GM23338 (cell line): ENCODE data around the gene SGSH. TPM values are rescaled to one million over a fixed set of nuclear protein-coding genes. Genes with fewer than 3 reads are reported as not detected.

Experiments
- ATAC-seq: fragments of 200-7000 bp; cut with Tn5 transposase; 3 replicates; pipeline ENCODE4 v1.9.1; 2020
- DNase-seq: peaks from one replicate; pipeline ENCODE4 v3.0.0-alpha.2; 2015; ENCODE audit warnings: low spot score
- H2AFZ ChIP-seq: fragments of 200-600 bp; sonication (generic); 2 replicates; pipeline ENCODE4 v1.8.0; 2016; ENCODE audit warnings: antibody characterized with exemption, mild to moderate bottlenecking, moderate library complexity
- H3F3A ChIP-seq: fragments of 200-600 bp; sonication (generic); replicated peaks from 2 replicates; pipeline ENCODE4 v1.8.0; 2017; ENCODE audit warnings: antibody characterized with exemption, mixed run types, low read depth
- H3K27ac ChIP-seq: fragments of 200-600 bp; sonication (generic); 2 replicates; pipeline ENCODE4 v1.6.1; 2016; ENCODE audit warnings: low read depth
- H3K27me3 ChIP-seq: fragments of 200-600 bp; sonication (generic); 2 replicates; pipeline ENCODE4 v1.8.0; 2016; ENCODE audit warnings: mild to moderate bottlenecking, mixed run types, moderate library complexity; ENCODE audit not compliant: insufficient read depth
- H3K36me3 ChIP-seq: fragments of 200-600 bp; sonication (generic); 2 replicates; pipeline ENCODE4 v1.8.0; 2016; ENCODE audit warnings: mild to moderate bottlenecking; ENCODE audit not compliant: insufficient read depth
- H3K4me1 ChIP-seq: fragments of 200-600 bp; sonication (generic); 2 replicates; pipeline ENCODE4 v1.8.0; 2016; ENCODE audit warnings: mild to moderate bottlenecking, moderate library complexity; ENCODE audit not compliant: insufficient read depth
- H3K4me2 ChIP-seq: fragments of 200-600 bp; sonication (generic); 2 replicates; pipeline ENCODE4 v1.7.1; 2017; ENCODE audit warnings: mixed run types
- H3K4me3 ChIP-seq: fragments of 200-600 bp; sonication (generic); 2 replicates; pipeline ENCODE4 v1.6.1; 2016; ENCODE audit warnings: mixed run types
- H3K79me2 ChIP-seq: fragments of 200-600 bp; sonication (generic); replicated peaks from 2 replicates; pipeline ENCODE4 v1.8.0; 2017; ENCODE audit warnings: mild to moderate bottlenecking; ENCODE audit not compliant: insufficient read depth
- H3K9me2 ChIP-seq: fragments of 200-600 bp; sonication (generic); 2 replicates; pipeline ENCODE4 v1.8.0; 2017; ENCODE audit not compliant: insufficient read depth
- H4K20me1 ChIP-seq: fragments of 200-600 bp; sonication (generic); replicated peaks from 2 replicates; pipeline ENCODE4 v1.8.0; 2017; ENCODE audit warnings: mild to moderate bottlenecking; ENCODE audit not compliant: insufficient read depth
- H3K27ac Mint-ChIP-seq: 2 replicates; pipeline ENCODE4 v1.8.0; 2020; ENCODE audit warnings: inconsistent platforms, mild to moderate bottlenecking, moderate library complexity, mixed read lengths
- H3K27me3 Mint-ChIP-seq: 3 replicates; pipeline ENCODE4 v1.8.0; 2022; ENCODE audit warnings: low read depth, mild to moderate bottlenecking, moderate library complexity, mixed read lengths, inconsistent platforms; ENCODE audit not compliant: insufficient read depth, poor library complexity
- H3K36me3 Mint-ChIP-seq: 3 replicates; pipeline ENCODE4 v1.8.0; 2021; ENCODE audit warnings: low read depth, mild to moderate bottlenecking, inconsistent platforms, moderate library complexity, mixed read lengths
- H3K4me1 Mint-ChIP-seq: 3 replicates; pipeline ENCODE4 v1.8.0; 2020; ENCODE audit warnings: mild to moderate bottlenecking, inconsistent platforms, mixed read lengths
- H3K4me3 Mint-ChIP-seq: 3 replicates; pipeline ENCODE4 v1.8.0; 2021; ENCODE audit warnings: moderate library complexity, mild to moderate bottlenecking, inconsistent platforms, mixed read lengths
- H3K9me3 Mint-ChIP-seq: 3 replicates; pipeline ENCODE4 v1.8.0; 2020; ENCODE audit warnings: moderate library complexity, mild to moderate bottlenecking, inconsistent platforms, mixed read lengths
- CREB1 ChIP-seq: fragments of 250-450 bp; sonication (Bioruptor Pico); IDR thresholded peaks from 2 replicates; pipeline ENCODE4 v1.5.0; 2020; ENCODE audit warnings: low read depth, mild to moderate bottlenecking, moderate library complexity
- CTCF ChIP-seq, 2 experiments: fragments of 200-600 bp in 1 of 2; sonication (generic) in 1 of 2; conservative IDR thresholded peaks; 2 replicates each; pipeline versions ENCODE4 v1.5.1 to v1.6.1; 2016 to 2017; ENCODE audit warnings: antibody characterized with exemption in 2 of 2, low read depth in 2 of 2, mild to moderate bottlenecking in 2 of 2, moderate library complexity in 1 of 2
- ETS1 ChIP-seq: IDR thresholded peaks from 2 replicates; pipeline ENCODE4 v1.6.1; 2016; ENCODE audit warnings: antibody characterized with exemption
- EZH2 ChIP-seq: fragments of 200-600 bp; sonication (generic); IDR thresholded peaks from one replicate; pipeline ENCODE4 v1.8.0; 2017; ENCODE audit warnings: antibody characterized with exemption, mild to moderate bottlenecking, low read depth; ENCODE audit not compliant: unreplicated experiment
- EZH2phosphoT487 ChIP-seq: fragments of 200-600 bp; sonication (generic); IDR thresholded peaks from one replicate; pipeline ENCODE4 v1.8.1; 2018; ENCODE audit warnings: antibody characterized with exemption; ENCODE audit not compliant: unreplicated experiment
- JUNB ChIP-seq: IDR thresholded peaks from one replicate; pipeline ENCODE4 v1.6.1; 2016; ENCODE audit warnings: antibody characterized with exemption; ENCODE audit not compliant: unreplicated experiment
- NANOG ChIP-seq: IDR thresholded peaks from 2 replicates; pipeline ENCODE4 v1.6.1; 2016; ENCODE audit warnings: antibody characterized with exemption, borderline replicate concordance
- POLR2AphosphoS5 ChIP-seq: IDR thresholded peaks from 2 replicates; pipeline ENCODE4 v1.6.1; 2016; ENCODE audit warnings: antibody characterized with exemption, low read depth
- REST ChIP-seq: IDR thresholded peaks from one replicate; pipeline ENCODE4 v1.6.1; 2018; ENCODE audit warnings: antibody characterized with exemption; ENCODE audit not compliant: unreplicated experiment
- STAT1 ChIP-seq: IDR thresholded peaks from one replicate; pipeline ENCODE4 v1.6.1; 2016; ENCODE audit warnings: antibody characterized with exemption; ENCODE audit not compliant: unreplicated experiment
- ZNF114 ChIP-seq: fragments of 250-450 bp; sonication (Bioruptor Pico); IDR thresholded peaks from 2 replicates; pipeline ENCODE4 v1.5.0; 2020; ENCODE audit warnings: mild to moderate bottlenecking, moderate library complexity
- ZNF331 ChIP-seq: fragments of 250-450 bp; sonication (Bioruptor Pico); IDR thresholded peaks from 2 replicates; pipeline ENCODE4 v1.5.0; 2020; ENCODE audit warnings: low read depth, mild to moderate bottlenecking, moderate library complexity
- ZNF462 ChIP-seq: fragments of 250-450 bp; sonication (Bioruptor Pico); IDR thresholded peaks from 2 replicates; pipeline ENCODE4 v1.5.0; 2020; ENCODE audit warnings: mild to moderate bottlenecking, moderate library complexity
- polyA plus RNA-seq: library from polyadenylated mRNA; unstranded; fragments of >200 nt; fragmentation: Nextera tagmentation; extraction: Ambion mirVana; gene quantifications from 2 replicates; pipeline ENCODE4 v1.2.1, GENCODE V29; 2016
- total RNA-seq: library from RNA; depleted of rRNA; stranded (reverse); fragments of >200 nt; shearing (Covaris generic); gene quantifications from 2 replicates; pipeline ENCODE4 v1.2.3, GENCODE V29; 2014

SGSH gene
- total and polyA plus RNA-seq, 2 experiments from 2014 or later = 9.6 to 17.5 TPM

GRCh38 chr17:80210348-80211108 lies 9.6 kb downstream of the SGSH start:
- Mint-ChIP-seq H3K4me1 (no peaks in the 10 kb centered on the region), H3K27ac (no peak overlapping the region), H3K4me3 (no peak overlapping the region), H3K27me3 (peaks cover 9% of the 10 kb centered on the region), H3K36me3 (peaks cover 10% of the 10 kb centered on the region), H3K9me3 (no peaks in the 10 kb centered on the region)
- DNase-seq = no peak
- Histone ChIP-seq H2AFZ (no peak overlapping the region), H3F3A (no peaks in the 10 kb centered on the region), H3K27ac (no peak overlapping the region), H3K36me3 (no peaks in the 10 kb centered on the region; the same call in 1 of the 2 replicates), H3K79me2 (no peaks in the 10 kb centered on the region), H3K9me2 (no peaks in the 10 kb centered on the region), H3K27me3 (no peaks in the 10 kb centered on the region), H3K4me3 (no peak overlapping the region), H3K4me1 (no peaks in the 10 kb centered on the region), H3K4me2 (no peak overlapping the region), H4K20me1 (no peaks in the 10 kb centered on the region)
- ATAC-seq = no peak
- TF ChIP-seq ZNF462 (CRISPR knock-in tag) (no peak), JUNB (no peak), POLR2AphosphoS5 (no peak), EZH2phosphoT487 (no peak), STAT1 (no peak), ETS1 (no peak), CREB1 (CRISPR knock-in tag) (no peak), ZNF331 (CRISPR knock-in tag) (no peak), NANOG (no peak), REST (no peak), ZNF114 (CRISPR knock-in tag) (no peak), CTCF (conservative IDR thresholded peaks at IDR 0.05; ENCODE audit: low read depth in 2 of 2) (no peak), EZH2 (no peak)
